Loucy (cell line): ENCODE data around the gene GRHPR.

Experiments
- H2AFZ ChIP-seq: fragments of 200-600 bp; sonication (generic); 2 replicates; pipeline ENCODE4 v1.6.0; 2016; ENCODE audit warnings: antibody characterized with exemption, mild to moderate bottlenecking, low read length, moderate library complexity
- H3F3A ChIP-seq: fragments of 200-600 bp; 2 replicates; pipeline ENCODE4 v1.6.0; 2016; ENCODE audit warnings: antibody characterized with exemption, low read depth, mild to moderate bottlenecking
- H3K27me3 ChIP-seq: fragments of 200-600 bp; sonication (generic); 2 replicates; pipeline ENCODE4 v1.6.1; 2014; ENCODE audit warnings: low read length, mild to moderate bottlenecking; ENCODE audit not compliant: insufficient read depth, poor library complexity, severe bottlenecking
- H3K36me3 ChIP-seq: fragments of 200-600 bp; sonication (generic); 2 replicates; pipeline ENCODE4 v1.6.1; 2016; ENCODE audit warnings: low read length; ENCODE audit not compliant: insufficient read depth
- H3K4me1 ChIP-seq: fragments of 200-600 bp; sonication (generic); 2 replicates; pipeline ENCODE4 v1.5.1; 2014; ENCODE audit warnings: low read length, mild to moderate bottlenecking; ENCODE audit not compliant: insufficient read depth, poor library complexity, severe bottlenecking
- H3K4me2 ChIP-seq: fragments of 200-600 bp; sonication (generic); 2 replicates; pipeline ENCODE4 v1.6.0; 2014; ENCODE audit warnings: antibody characterized with exemption, low read length, low read depth, mild to moderate bottlenecking; ENCODE audit not compliant: poor library complexity, severe bottlenecking
- H3K4me3 ChIP-seq: fragments of 200-600 bp; sonication (generic); 2 replicates; pipeline ENCODE4 v1.5.1; 2014; ENCODE audit warnings: low read length, mild to moderate bottlenecking, mixed read lengths; ENCODE audit not compliant: poor library complexity, severe bottlenecking
- H3K79me2 ChIP-seq: fragments of 200-600 bp; sonication (generic); 2 replicates; pipeline ENCODE4 v1.6.1; 2014; ENCODE audit warnings: low read length; ENCODE audit not compliant: insufficient read depth
- H3K9ac ChIP-seq: fragments of 200-600 bp; sonication (generic); 2 replicates; pipeline ENCODE4 v1.6.0; 2014; ENCODE audit warnings: mild to moderate bottlenecking, low read depth, low read length, moderate library complexity; ENCODE audit not compliant: poor library complexity, severe bottlenecking
- H3K9me2 ChIP-seq: fragments of 200-600 bp; sonication (generic); replicated peaks from 2 replicates; pipeline ENCODE4 v1.6.1; 2016; ENCODE audit warnings: low read depth, low read length, mixed read lengths
- H3K9me3 ChIP-seq: fragments of 200-600 bp; sonication (generic); 2 replicates; pipeline ENCODE4 v1.6.1; 2014; ENCODE audit warnings: mild to moderate bottlenecking, antibody characterized with exemption, low read length, low read depth; ENCODE audit not compliant: insufficient read depth
- H4K20me1 ChIP-seq: fragments of 200-600 bp; sonication (generic); 2 replicates; pipeline ENCODE4 v1.6.0; 2014; ENCODE audit warnings: antibody characterized with exemption, low read length, mild to moderate bottlenecking; ENCODE audit not compliant: insufficient read depth, poor library complexity, severe bottlenecking
- CTCF ChIP-seq: fragments of 200-600 bp; sonication (generic); conservative IDR thresholded peaks from 2 replicates; pipeline ENCODE4 v1.5.1; 2014; ENCODE audit warnings: mild to moderate bottlenecking, antibody characterized with exemption, low read length
- EZH2phosphoT487 ChIP-seq: fragments of 200-600 bp; IDR thresholded peaks from 2 replicates; pipeline ENCODE4 v1.6.1; 2018; ENCODE audit warnings: antibody characterized with exemption, mild to moderate bottlenecking, moderate library complexity, borderline replicate concordance

The GRHPR gene

GRCh38 chr9:37441776-37442370 is 19.4 kb downstream of the GRHPR start:
- TF ChIP-seq CTCF (no peak), EZH2phosphoT487 (no peak)
- no peak overlapping the region for H3K4me3 ChIP-seq
- H2AFZ ChIP-seq, result no peak overlapping the region
- no peaks in the 10 kb centered on the region for H3F3A ChIP-seq
- no peaks in the 10 kb centered on the region for H3K9me2 ChIP-seq
- no peak overlapping the region for H3K4me2 ChIP-seq
- peaks cover 27% of the 10 kb centered on the region; the same call in 1 of the 2 replicates for H3K79me2 ChIP-seq
- no peaks in the 10 kb centered on the region for H3K9me3 ChIP-seq
- peaks cover 61% of the 10 kb centered on the region; the same call in 1 of the 2 replicates for H3K36me3 ChIP-seq
- H3K27me3 ChIP-seq, result no peaks in the 10 kb centered on the region
- no peak overlapping the region for H3K9ac ChIP-seq
- peaks cover 3% of the 10 kb centered on the region for H4K20me1 ChIP-seq
- no peaks in the 10 kb centered on the region for H3K4me1 ChIP-seq

DNA sequence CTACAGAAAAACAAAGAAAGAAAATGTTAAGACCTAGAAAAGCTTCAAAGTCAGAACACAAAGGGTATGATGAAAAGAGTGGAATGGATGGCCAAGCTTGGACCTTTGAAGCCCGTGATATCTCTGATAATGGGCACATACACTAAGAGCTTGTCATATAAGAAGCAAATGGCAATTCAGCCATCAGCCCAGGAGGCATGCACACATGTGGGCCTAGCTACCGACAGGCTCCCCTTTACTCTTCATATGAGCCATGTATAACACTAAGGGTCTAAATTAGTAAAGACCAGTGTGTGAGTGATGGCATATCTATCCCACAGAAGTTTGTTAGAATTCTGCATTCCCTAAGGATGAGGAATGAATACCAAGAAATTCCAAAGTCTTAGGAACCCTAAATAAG is 20.1 kb downstream of the GRHPR start:
- H3K36me3 ChIP-seq, result peaks cover 54% of the 10 kb centered on the region; the same call in 1 of the 2 replicates
- no peaks in the 10 kb centered on the region for H3K4me1 ChIP-seq
- H2AFZ ChIP-seq, result no peak overlapping the region
- no peaks in the 10 kb centered on the region for H3K27me3 ChIP-seq
- H3K79me2 ChIP-seq, result peaks cover 32% of the 10 kb centered on the region; the same call in 1 of the 2 replicates
- no peaks in the 10 kb centered on the region for H3K9me3 ChIP-seq
- H3F3A ChIP-seq, result no peaks in the 10 kb centered on the region
- H3K4me2 ChIP-seq, result no peak overlapping the region
- no peak for TF ChIP-seq CTCF
- no peak for TF ChIP-seq EZH2phosphoT487
- no peak overlapping the region for H3K4me3 ChIP-seq
- no peaks in the 10 kb centered on the region for H3K9me2 ChIP-seq
- H4K20me1 ChIP-seq, result peaks cover 3% of the 10 kb centered on the region
- no peak overlapping the region for H3K9ac ChIP-seq

DNA sequence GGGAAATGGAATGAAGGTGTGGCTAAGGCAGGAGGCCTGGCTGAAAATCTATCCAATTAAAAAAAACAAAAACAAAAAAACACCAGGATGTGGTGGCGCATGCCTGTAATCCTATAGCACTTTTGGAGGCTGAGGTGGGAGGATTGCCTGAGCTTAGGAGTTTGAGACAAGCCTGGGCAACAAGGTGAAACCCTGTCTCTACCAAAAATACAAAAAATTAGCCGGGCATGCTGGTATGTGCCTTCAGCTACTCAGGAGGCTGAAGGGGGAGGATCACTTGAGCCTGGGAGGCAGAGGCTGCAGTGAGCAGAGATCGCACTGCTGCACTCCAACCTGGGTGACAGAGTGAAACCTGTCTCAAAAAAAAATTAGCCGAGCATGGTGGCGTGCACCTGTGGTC is 21.1 kb downstream of the GRHPR start:
- H3K9me2 ChIP-seq, result no peaks in the 10 kb centered on the region
- H3K9me3 ChIP-seq, result no peaks in the 10 kb centered on the region
- H3K9ac ChIP-seq, result no peak overlapping the region
- no peak overlapping the region for H2AFZ ChIP-seq
- peaks cover 41% of the 10 kb centered on the region; the same call in 1 of the 2 replicates for H3K79me2 ChIP-seq
- TF ChIP-seq CTCF (no peak), EZH2phosphoT487 (no peak)
- H3K27me3 ChIP-seq, result no peaks in the 10 kb centered on the region
- H3K4me3 ChIP-seq, result no peak overlapping the region
- H3K36me3 ChIP-seq, result peaks cover 44% of the 10 kb centered on the region; the same call in 1 of the 2 replicates
- no peaks in the 10 kb centered on the region for H3F3A ChIP-seq
- H3K4me2 ChIP-seq, result no peak overlapping the region
- no peaks in the 10 kb centered on the region for H4K20me1 ChIP-seq
- no peaks in the 10 kb centered on the region for H3K4me1 ChIP-seq
